ENCODE data around the gene ANKFY1.

- TF ChIP-seq, protein P1, sequence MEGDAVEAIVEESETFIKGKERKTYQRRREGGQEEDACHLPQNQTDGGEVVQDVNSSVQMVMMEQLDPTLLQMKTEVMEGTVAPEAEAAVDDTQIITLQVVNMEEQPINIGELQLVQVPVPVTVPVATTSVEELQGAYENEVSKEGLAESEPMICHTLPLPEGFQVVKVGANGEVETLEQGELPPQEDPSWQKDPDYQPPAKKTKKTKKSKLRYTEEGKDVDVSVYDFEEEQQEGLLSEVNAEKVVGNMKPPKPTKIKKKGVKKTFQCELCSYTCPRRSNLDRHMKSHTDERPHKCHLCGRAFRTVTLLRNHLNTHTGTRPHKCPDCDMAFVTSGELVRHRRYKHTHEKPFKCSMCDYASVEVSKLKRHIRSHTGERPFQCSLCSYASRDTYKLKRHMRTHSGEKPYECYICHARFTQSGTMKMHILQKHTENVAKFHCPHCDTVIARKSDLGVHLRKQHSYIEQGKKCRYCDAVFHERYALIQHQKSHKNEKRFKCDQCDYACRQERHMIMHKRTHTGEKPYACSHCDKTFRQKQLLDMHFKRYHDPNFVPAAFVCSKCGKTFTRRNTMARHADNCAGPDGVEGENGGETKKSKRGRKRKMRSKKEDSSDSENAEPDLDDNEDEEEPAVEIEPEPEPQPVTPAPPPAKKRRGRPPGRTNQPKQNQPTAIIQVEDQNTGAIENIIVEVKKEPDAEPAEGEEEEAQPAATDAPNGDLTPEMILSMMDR (IDR thresholded peaks at IDR 0.05 in 4 of 5, conservative IDR thresholded peaks at IDR 0.05 in 1 of 5): no peak
- no peak for TF ChIP-seq POLR2A (IDR thresholded peaks at IDR 0.05)
Measured at GRCh38 chr17:4272972-4273368, 9.2 kb upstream of the ANKFY1 start.

All from gastrocnemius medialis (tissue), 4 donors.